Thymus (tissue), 2 donors: ENCODE results near the gene HNRNPAB. TPM values are rescaled to one million over a fixed set of nuclear protein-coding genes. Genes with fewer than 3 reads are reported as not detected.

ENCODE experiments used
- polyA plus RNA-seq: library from polyadenylated mRNA; stranded (reverse); fragments of 200-250 nt; gene quantifications from one replicate; pipeline ENCODE4 v1.2.3, GENCODE V29; 2013
- total RNA-seq: library from RNA; stranded (reverse); fragments of 120-200 nt; gene quantifications from one replicate; pipeline ENCODE4 v1.2.4, GENCODE V29; 2013
- donor health status: healthy.

The HNRNPAB gene
- total and polyA plus RNA-seq, 2 donors: 86.1 to 146 TPM

Other genes with a start within 250 kb of the HNRNPAB start
- gene PROP1, start 208.3 kb upstream of the HNRNPAB start, total RNA-seq: not detected
- gene PROP1, start 208.3 kb upstream of the HNRNPAB start, polyA plus RNA-seq: not detected
- 1.9 TPM for gene N4BP3, start 91.0 kb upstream of the HNRNPAB start, total RNA-seq
- 2.3 TPM for gene N4BP3, start 91.0 kb upstream of the HNRNPAB start, polyA plus RNA-seq
- 24.7 TPM for gene RMND5B, start 73.5 kb upstream of the HNRNPAB start, total RNA-seq
- 36.1 TPM for gene RMND5B, start 73.5 kb upstream of the HNRNPAB start, polyA plus RNA-seq
- gene NHP2, start 50.6 kb upstream of the HNRNPAB start, total RNA-seq: 131 TPM
- gene NHP2, start 50.6 kb upstream of the HNRNPAB start, polyA plus RNA-seq: 107 TPM
- under 0.01 TPM for gene GMCL2, start 17.2 kb upstream of the HNRNPAB start, total RNA-seq
- gene GMCL2, start 17.2 kb upstream of the HNRNPAB start, polyA plus RNA-seq: under 0.01 TPM
- 33.5 TPM for gene PHYKPL, start 28.3 kb downstream of the HNRNPAB start, total RNA-seq
- gene PHYKPL, start 28.3 kb downstream of the HNRNPAB start, polyA plus RNA-seq: 116 TPM